A673 (cell line): Measurements from ENCODE around the gene MAPK8IP3.

Experiments used
- EZH2 ChIP-seq: fragments of 200-600 bp; sonication (generic); IDR thresholded peaks from 2 replicates; pipeline ENCODE4 v1.6.1; 2017; ENCODE audit warnings: borderline replicate concordance, low read depth, mild to moderate bottlenecking, mixed read lengths, antibody characterized with exemption, low read length; ENCODE audit not compliant: poor library complexity, severe bottlenecking
- TF ChIP-seq, protein P1 (sequence below): fragments of 300-800, 200-600 bp; sonication (generic); conservative IDR thresholded peaks from 2 replicates; pipeline ENCODE4 v1.5.1; 2017; ENCODE audit warnings: low read depth, mild to moderate bottlenecking, antibody characterized with exemption, low read length, moderate library complexity, mixed read lengths

- TF ChIP-seq, protein P1, sequence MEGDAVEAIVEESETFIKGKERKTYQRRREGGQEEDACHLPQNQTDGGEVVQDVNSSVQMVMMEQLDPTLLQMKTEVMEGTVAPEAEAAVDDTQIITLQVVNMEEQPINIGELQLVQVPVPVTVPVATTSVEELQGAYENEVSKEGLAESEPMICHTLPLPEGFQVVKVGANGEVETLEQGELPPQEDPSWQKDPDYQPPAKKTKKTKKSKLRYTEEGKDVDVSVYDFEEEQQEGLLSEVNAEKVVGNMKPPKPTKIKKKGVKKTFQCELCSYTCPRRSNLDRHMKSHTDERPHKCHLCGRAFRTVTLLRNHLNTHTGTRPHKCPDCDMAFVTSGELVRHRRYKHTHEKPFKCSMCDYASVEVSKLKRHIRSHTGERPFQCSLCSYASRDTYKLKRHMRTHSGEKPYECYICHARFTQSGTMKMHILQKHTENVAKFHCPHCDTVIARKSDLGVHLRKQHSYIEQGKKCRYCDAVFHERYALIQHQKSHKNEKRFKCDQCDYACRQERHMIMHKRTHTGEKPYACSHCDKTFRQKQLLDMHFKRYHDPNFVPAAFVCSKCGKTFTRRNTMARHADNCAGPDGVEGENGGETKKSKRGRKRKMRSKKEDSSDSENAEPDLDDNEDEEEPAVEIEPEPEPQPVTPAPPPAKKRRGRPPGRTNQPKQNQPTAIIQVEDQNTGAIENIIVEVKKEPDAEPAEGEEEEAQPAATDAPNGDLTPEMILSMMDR: no peak
- TF ChIP-seq EZH2: no peak
These were observed 43.5 kb upstream of the MAPK8IP3 start for GRCh38 chr16:1662543-1662942.
